Islet precursor cell (in vitro differentiated cells): ENCODE results near the gene ZNF521.

Experiments used
- DNase-seq: peaks from one replicate; pipeline ENCODE4 v3.0.0-alpha.2; 2018

The ZNF521 gene

GRCh38 chr18:25335062-25335461 is 16.9 kb downstream of the ZNF521 start:
- DNase-seq = no peak

- DNase-seq = no peak
Measured at GRCh38 chr18:25334588-25334987, 17.4 kb downstream of the ZNF521 start.

GRCh38 chr18:25332002-25332401 is 20.0 kb downstream of the ZNF521 start:
- DNase-seq = no peak

GRCh38 chr18:25329783-25330182 is 22.2 kb downstream of the ZNF521 start:
- no peak for DNase-seq

- no peak for DNase-seq
Measured at GRCh38 chr18:25327584-25327983, 24.4 kb downstream of the ZNF521 start.

- DNase-seq = no peak
Measured at GRCh38 chr18:25326361-25326952, 25.5 kb downstream of the ZNF521 start.

GRCh38 chr18:25322806-25323205 is 29.2 kb downstream of the ZNF521 start:
- DNase-seq = no peak

GRCh38 chr18:25316381-25317018 is 35.5 kb downstream of the ZNF521 start:
- no peak for DNase-seq

- DNase-seq = no peak
Measured at GRCh38 chr18:25314838-25315190, 37.2 kb downstream of the ZNF521 start.

- no peak for DNase-seq
Measured at GRCh38 chr18:25314151-25314837, 37.7 kb downstream of the ZNF521 start.

GRCh38 chr18:25313268-25313667 is 38.7 kb downstream of the ZNF521 start:
- DNase-seq = no peak

- no peak for DNase-seq
Measured at GRCh38 chr18:25310045-25310444, 41.9 kb downstream of the ZNF521 start.

GRCh38 chr18:25308381-25308780 is 43.6 kb downstream of the ZNF521 start:
- DNase-seq = no peak

GRCh38 chr18:25307192-25307591 is 44.8 kb downstream of the ZNF521 start:
- DNase-seq = no peak

- no peak for DNase-seq
Measured at GRCh38 chr18:25306671-25307070, 45.3 kb downstream of the ZNF521 start.

- no peak for DNase-seq
Measured at GRCh38 chr18:25305584-25305983, 46.4 kb downstream of the ZNF521 start.

GRCh38 chr18:25300492-25300891 is 51.5 kb downstream of the ZNF521 start:
- DNase-seq = no peak

- no peak for DNase-seq
Measured at GRCh38 chr18:25299426-25300300, 52.3 kb downstream of the ZNF521 start.

- DNase-seq = no peak
Measured at GRCh38 chr18:25298853-25299274, 53.1 kb downstream of the ZNF521 start.

- DNase-seq = no peak
Measured at GRCh38 chr18:25295624-25296138, 56.3 kb downstream of the ZNF521 start.

GRCh38 chr18:25291150-25291549 is 60.8 kb downstream of the ZNF521 start:
- DNase-seq = no peak

GRCh38 chr18:25289001-25289631 is 62.9 kb downstream of the ZNF521 start:
- DNase-seq = no peak
